HepG2 (cell line): Measurements from ENCODE around the gene ATP8A2. TPM values are rescaled to one million over a fixed set of nuclear protein-coding genes. Genes with fewer than 3 reads are reported as not detected.

Source experiments
- AGO1 ChIP-seq: fragments of 200-400 bp; formaldehyde crosslinking; IDR thresholded peaks from 2 replicates; pipeline ENCODE4 v1.6.1; 2017; ENCODE audit warnings: mild to moderate bottlenecking, low read depth, low read length, moderate library complexity; ENCODE audit not compliant: poor library complexity, severe bottlenecking
- BHLHE40 ChIP-seq: IDR thresholded peaks from 2 replicates; pipeline ENCODE4 v1.6.1; 2011; ENCODE audit warnings: low read length, improper control_type of control experiment
- CCAR2 ChIP-seq: fragments of 200-400 bp; formaldehyde crosslinking; optimal IDR thresholded peaks from 2 replicates; pipeline ENCODE3; 2018; ENCODE audit warnings: low read depth, mild to moderate bottlenecking, low read length, moderate library complexity
- CEBPZ ChIP-seq: IDR thresholded peaks from 2 replicates; pipeline ENCODE4 v1.6.1; 2012; ENCODE audit warnings: low read length, improper control_type of control experiment
- CTCF ChIP-seq: sonication (generic); formaldehyde crosslinking; IDR thresholded peaks from 2 replicates; pipeline ENCODE4 v1.5.0; 2020; ENCODE audit warnings: mild to moderate bottlenecking, missing genetic modification reagents, moderate library complexity
- FOXC1 ChIP-seq: sonication (generic); formaldehyde crosslinking; IDR thresholded peaks from 2 replicates; pipeline ENCODE4 v1.8.0; 2022; ENCODE audit warnings: mild to moderate bottlenecking, missing genetic modification reagents, borderline replicate concordance
- HNRNPL ChIP-seq: fragments of 200-400 bp; formaldehyde crosslinking; IDR thresholded peaks from 2 replicates; pipeline ENCODE4 v1.6.1; 2017; ENCODE audit warnings: mild to moderate bottlenecking, low read depth, low read length
- REPIN1 ChIP-seq: sonication (generic); formaldehyde crosslinking; IDR thresholded peaks from 2 replicates; pipeline ENCODE4 v1.8.0; 2022; ENCODE audit warnings: missing genetic modification reagents, low read depth, mild to moderate bottlenecking, borderline replicate concordance
- SNAPC5 ChIP-seq: sonication (generic); formaldehyde crosslinking; IDR thresholded peaks from 2 replicates; pipeline ENCODE4 v1.8.1; 2023; ENCODE audit warnings: mild to moderate bottlenecking, missing genetic modification reagents, borderline replicate concordance
- UBTF ChIP-seq: sonication (generic); formaldehyde crosslinking; IDR thresholded peaks from 2 replicates; pipeline ENCODE4 v1.4.0; 2020; ENCODE audit warnings: mild to moderate bottlenecking, missing genetic modification reagents
- ZBTB20 ChIP-seq: sonication (generic); formaldehyde crosslinking; IDR thresholded peaks from 2 replicates; pipeline ENCODE4 v1.8.1; 2023; ENCODE audit warnings: missing genetic modification reagents, low read depth, mild to moderate bottlenecking, borderline replicate concordance
- ZNF672 ChIP-seq: sonication (generic); formaldehyde crosslinking; IDR thresholded peaks from 2 replicates; pipeline ENCODE4 v1.8.1; 2022; ENCODE audit warnings: missing genetic modification reagents
- ZNF740 ChIP-seq: sonication (generic); formaldehyde crosslinking; IDR thresholded peaks from 2 replicates; pipeline ENCODE4 v1.4.0; 2020; ENCODE audit warnings: missing genetic modification reagents
- ZSCAN12 ChIP-seq: sonication (generic); formaldehyde crosslinking; IDR thresholded peaks from 2 replicates; pipeline ENCODE4 v1.9.0; 2021; ENCODE audit warnings: mild to moderate bottlenecking, missing genetic modification reagents
- polyA plus RNA-seq, 8 experiments: library from polyadenylated mRNA; depleted of rRNA in 3 of 8; stranded (reverse) in 7 of 8; unstranded in 1 of 8; fragments of >200 nt; fragmentation: Illumina TruSeq in 4 of 8; extraction: Trizol in 4 of 8; gene quantifications; 2 replicates each; pipeline versions ENCODE4 v1.2.1 to v1.2.3, GENCODE V29; 2011 to 2016; ENCODE audit warnings: low read depth in 4 of 8, missing spikeins in 1 of 8, mixed read lengths in 1 of 8; ENCODE audit not compliant: insufficient read depth in 1 of 8
- total RNA-seq, 5 experiments: library from RNA; depleted of rRNA; stranded (reverse); fragments of >200 nt; fragmentation: Illumina TruSeq; extraction: Trizol; gene quantifications; 2 replicates each; pipeline ENCODE4 v1.2.3, GENCODE V29; 2016; ENCODE audit warnings: low read depth in 1 of 5

Gene ATP8A2
- total and polyA plus RNA-seq, 2 of the 13 experiments (the other 11 are each of a cell fraction or from before 2014, with no cell fraction given): 0.09 TPM; not detected in 1

- no peak for TF ChIP-seq ZSCAN12
- no peak for TF ChIP-seq UBTF
- no peak for TF ChIP-seq BHLHE40
- no peak for TF ChIP-seq ZNF740 (CRISPR knock-in tag)
- no peak for TF ChIP-seq ZNF672 (CRISPR knock-in tag)
- TF ChIP-seq ZBTB20: no peak
- no peak for TF ChIP-seq CEBPZ
- no peak for TF ChIP-seq HNRNPL
- TF ChIP-seq CCAR2: no peak
- no peak for TF ChIP-seq CTCF
- no peak for TF ChIP-seq AGO1
- TF ChIP-seq REPIN1: no peak
- no peak for TF ChIP-seq FOXC1
- TF ChIP-seq SNAPC5: no peak
These were observed 591.9 kb downstream of the ATP8A2 start (continued) for GRCh38 chr13:25963674-25964073.
